T-helper 2 cell (primary cell): ENCODE data around the gene TPK1.
A peak's percentile ranks its signal among the peaks of the same experiment; 100 is the strongest.
"Not testable (repeated sequence)": the region's sequence is repeated elsewhere in the genome, so short reads cannot be mapped to it uniquely, and the experiment has no call there.

Source experiments
- DNase-seq, 5 experiments: peaks; one replicate each; pipeline versions ENCODE4 v3.0.0 to v3.0.0-alpha.2; 2012 to 2022

The TPK1 gene

GRCh38 chr7:144468990-144469732, 366.7 kb downstream of the TPK1 start:
- DNase-seq, result no peak

GRCh38 chr7:144459635-144460034, 376.2 kb downstream of the TPK1 start:
- DNase-seq, result no peak

DNA sequence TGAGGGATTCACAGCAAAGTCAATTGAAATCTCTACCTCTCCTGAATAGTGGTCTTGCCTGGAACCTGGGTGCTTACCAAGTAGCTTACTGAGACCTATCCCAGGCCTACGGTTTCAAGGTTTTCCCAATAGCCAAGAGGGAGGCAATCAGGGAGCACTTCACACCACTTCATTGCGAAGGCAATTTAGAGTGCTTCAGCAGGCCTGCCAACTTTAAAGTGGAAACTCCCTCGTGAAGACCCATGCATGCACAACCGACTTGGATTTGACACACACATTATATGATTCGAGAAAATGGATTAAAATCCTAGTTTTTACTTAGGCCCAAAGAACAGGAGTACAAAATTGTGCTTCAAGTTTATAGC, 380.8 kb downstream of the TPK1 start:
- DNase-seq, result no peak

DNA sequence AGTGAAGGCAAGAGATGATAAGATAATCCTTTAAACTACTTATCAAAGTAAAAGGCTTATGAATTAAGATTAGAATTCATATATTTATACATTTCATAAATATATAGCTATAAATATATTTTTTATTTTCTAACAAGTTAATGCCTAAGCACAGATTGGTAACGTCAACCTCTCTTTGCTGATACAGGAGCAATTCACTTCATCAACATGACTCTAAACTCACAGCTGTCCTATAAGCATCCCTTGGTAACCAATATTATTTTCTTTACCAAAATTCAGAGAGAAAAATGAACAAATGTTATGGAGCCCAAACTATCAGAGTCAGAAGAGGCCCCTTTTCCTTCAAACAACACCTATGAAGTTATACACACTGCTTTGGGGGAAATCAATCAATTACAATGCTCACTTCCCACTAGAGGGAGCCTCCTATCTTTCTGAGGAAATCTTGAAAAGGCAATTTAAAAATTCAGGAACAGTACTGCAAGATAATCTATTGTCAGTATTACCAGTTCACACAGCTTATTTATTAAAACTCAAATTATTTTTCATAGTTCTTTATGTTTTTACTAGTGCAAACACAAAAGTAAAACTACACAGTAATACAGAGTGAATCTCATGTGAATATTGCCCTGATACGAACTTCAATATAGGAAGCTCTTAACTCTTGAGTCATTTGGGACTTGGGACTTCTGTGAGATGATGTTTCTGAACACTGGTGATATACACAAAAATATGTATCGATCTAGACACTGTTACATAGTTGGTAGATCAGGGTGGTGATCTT, 381.4 kb downstream of the TPK1 start:
- no peak for DNase-seq

DNA sequence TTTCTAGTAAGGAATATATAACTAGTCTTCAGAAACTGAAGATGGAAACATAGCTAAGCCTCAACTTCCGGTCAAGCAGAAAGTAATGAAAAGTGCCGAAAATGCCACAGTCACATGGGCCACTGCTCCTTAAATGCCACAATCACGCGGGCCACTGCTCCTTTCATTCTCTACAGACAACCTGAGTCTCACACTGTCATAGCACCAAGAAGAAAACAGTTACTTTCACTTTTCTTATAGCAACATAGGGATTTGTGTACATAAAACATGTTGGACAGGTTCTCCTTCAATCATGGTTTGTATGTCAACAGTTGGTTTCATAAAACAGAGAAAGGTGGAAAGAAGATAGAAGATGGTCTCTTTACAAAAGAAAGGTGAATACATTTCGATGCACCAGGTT, 383.8 kb downstream of the TPK1 start:
- DNase-seq, result no peak

GRCh38 chr7:144445590-144445989, 390.3 kb downstream of the TPK1 start:
- DNase-seq, result no peak

DNA sequence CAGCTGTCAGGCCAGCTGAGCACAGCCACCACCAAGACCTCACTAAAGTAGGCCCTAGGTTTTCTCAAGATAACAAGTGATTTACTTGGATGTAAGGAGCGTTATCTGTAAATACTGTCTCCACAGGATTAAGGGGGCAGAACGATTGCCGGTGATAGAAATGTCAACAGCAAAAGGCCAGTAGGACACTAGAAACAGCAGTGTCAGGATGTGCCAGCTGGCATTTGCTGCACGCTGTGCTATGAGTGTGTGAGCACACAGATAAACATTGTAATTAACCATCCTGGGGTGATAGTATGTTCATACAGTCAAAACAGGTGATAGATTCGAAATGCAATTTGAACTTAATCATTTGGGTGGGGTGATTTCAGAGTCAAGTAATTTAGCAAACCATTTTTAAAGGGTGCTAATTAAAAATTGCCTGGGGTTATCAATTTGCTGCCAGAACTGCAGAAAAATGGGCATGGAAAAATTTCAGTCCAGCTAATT, 396.1 kb downstream of the TPK1 start:
- DNase-seq, result no peak

DNA sequence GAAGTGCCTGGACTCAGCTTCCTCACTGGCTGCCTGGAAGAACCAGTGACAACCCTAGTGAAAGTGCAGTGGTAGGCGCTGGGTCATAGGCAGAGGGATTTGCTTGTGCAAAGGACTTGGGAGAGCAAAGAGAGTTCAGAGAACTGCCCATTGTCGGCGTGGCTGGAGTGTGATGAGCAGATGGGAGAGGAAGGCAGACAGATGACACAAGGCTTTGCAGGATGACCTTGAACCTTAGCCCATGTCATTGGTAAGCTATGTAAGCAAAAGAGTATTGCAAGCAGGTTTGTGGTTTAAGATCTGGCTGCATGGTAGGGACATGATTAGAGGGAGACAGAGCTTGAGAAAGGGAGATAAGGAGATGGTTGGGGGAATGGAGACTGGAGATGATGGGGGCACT, 397.1 kb downstream of the TPK1 start:
- no peak for DNase-seq

- peak in 3 of 5 experiments; percentile 1 to 57 (median 4) for DNase-seq
Measured at GRCh38 chr7:144437370-144438191, 398.3 kb downstream of the TPK1 start.

- no peak for DNase-seq
Measured at GRCh38 chr7:144436500-144436899, 399.4 kb downstream of the TPK1 start.

DNA sequence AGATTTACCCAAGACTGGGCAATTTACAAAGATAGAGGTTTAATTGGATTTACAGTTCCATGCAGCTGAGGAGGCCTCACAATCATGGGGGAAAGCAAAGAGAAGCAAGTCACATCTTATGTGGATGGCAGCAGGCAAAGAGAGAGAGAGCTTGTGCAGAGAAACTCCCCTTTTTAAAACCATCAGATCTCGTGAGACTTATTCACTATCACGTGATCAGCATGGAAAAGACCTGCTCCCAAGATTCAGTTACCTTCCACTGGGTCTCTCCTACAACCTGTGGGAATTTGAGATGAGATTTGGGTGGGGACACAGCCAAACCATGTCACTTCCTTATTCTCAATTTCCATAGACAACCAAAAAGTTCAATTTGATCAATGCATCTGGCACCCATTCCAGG, 407.4 kb downstream of the TPK1 start:
- DNase-seq, result no peak

DNA sequence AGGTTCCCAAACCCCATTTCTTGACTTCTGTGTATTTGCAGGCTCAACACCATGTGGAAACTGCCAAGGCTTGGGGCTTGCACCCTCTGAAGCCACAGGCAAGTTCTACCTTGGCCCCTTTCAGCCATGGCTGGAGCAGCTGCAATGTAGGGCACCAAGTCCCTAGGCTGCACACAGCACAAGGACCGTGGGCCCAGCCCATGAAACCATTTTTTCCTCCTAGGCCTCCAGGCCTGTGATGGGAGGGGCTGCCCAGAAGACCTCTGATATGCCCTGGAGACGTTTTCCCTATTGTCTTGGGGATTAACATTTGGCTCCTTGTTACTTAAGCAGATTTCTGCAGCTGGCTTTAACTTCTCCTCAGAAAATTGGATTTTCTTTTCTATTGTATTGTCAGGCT, 408.3 kb downstream of the TPK1 start:
- not testable (repeated sequence) for DNase-seq

DNA sequence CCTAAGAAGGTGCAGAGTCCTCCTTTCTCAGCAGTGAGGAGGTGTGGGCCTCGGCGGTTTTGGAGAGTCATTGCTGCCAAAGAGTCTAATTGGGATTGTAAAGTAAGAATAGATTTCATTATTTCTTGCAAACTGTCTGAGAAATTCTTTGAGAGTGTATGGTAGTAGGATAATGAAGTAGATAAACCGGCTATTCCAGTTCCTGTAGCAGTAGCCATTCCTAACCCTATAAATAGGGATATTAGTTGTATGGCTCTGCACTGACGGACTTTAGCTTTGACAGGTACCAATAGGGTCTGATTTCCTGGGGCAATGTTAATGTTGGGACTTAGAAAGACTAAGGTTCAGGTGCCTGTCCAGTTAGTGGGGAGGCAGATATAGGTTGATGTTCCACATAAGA, 416.9 kb downstream of the TPK1 start:
- DNase-seq, result not testable (repeated sequence)

DNA sequence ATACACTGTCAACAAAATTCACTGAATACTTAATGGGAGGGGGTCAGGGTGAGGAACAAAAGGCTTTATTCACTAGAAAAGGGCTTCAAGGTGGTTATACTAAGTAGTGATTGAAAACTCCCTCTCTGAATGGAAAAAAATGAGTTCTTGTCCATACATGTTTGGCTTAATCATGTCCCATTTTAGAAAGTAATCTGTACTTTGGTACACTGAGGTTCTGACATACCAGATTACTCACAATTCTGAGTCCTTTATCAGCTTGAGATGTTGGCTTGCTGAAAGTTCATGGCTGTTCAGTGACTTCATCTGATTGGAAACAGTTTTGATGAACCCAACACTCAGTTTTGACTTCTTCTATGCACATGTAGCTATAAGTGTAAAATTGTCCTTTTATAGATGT, 419.5 kb downstream of the TPK1 start:
- no peak for DNase-seq

DNA sequence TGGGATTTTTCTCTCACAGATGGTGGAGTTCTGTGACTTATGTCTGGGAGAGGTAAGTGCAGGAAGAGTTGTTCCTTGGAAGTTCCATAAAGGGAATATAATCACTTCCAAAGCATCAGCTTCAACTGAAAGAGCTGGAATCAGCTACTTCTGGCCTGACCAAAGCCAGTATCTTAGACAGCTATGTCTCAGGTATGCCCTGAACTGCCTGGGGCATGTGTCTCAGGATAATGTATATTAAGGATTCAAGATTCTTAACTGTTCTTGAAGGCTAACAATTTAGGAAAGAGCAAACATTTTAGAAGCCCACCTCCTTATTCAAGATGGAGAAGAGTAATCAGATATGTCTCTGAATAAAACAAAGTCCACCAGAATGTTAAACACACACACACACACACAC, 420.0 kb downstream of the TPK1 start:
- no peak for DNase-seq

DNA sequence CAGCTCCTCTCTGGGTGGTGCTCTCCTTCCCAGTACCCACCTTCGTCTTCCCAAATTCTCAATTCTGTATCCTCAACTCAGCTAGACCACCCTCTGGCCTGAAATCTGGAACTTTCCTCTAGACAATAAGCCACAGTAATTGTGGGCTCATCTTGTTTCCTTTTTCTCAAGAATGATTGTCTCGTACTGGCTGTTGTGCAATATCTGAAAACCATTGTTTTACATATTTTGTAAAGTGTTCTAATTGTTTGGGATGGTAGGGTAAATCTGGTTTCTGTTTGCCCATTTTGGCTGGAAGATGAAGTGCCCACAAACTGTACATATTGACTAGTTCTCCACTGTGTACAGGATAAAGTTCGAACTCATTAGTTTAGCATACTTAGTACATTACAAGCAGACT, 421.0 kb downstream of the TPK1 start:
- no peak for DNase-seq

DNA sequence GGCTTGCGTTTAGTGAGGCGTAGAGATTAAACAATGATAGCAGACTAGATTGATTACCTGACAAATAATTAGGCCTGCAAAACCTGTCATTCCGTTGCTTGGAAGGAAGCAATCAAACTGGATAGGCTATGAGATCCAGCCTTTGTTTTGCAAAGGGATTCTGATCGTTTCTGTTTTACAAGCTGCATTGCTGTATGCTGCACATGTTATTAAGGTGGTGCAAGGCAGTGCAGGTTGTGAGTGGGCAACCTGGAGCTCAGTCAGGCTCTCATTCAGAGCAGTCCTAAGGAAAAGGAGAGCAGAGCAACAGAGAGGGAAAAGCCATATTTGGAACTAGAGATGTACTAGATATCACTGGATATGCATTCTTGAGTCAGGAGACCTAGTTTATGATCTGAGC, 425.4 kb downstream of the TPK1 start:
- no peak for DNase-seq

GRCh38 chr7:144408121-144408520, 427.7 kb downstream of the TPK1 start:
- no peak for DNase-seq

- no peak for DNase-seq
Measured at GRCh38 chr7:144407266-144407931, 428.5 kb downstream of the TPK1 start.

- DNase-seq, result no peak
Measured at GRCh38 chr7:144404946-144405345, 430.9 kb downstream of the TPK1 start.

DNA sequence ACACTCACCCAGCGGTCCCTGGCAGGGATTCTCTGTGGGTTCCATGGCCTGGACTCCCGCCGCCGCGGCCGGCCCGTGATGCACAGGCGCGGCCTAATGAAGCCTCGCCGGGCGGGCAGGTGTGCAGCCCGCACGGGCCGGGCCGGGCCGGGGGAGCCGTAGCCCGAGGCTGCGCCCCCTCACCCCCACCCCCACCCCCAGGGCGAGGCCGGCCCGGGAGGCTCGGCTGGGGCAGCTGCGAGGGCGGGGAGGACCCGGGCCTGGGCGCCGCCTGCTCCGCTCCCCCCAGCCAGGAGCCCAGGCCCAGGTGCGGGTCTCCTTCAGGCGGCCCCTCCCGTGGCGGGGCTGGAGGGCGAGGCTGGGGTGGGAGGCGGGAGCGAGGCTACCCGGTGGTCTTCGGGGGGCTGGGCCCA, 432.2 kb downstream of the TPK1 start, which contains the start of gene NOBOX:
NOBOX (minus strand) TSS at position 45 of the 413 bp plus-strand sequence.
- DNase-seq, result no peak

DNA sequence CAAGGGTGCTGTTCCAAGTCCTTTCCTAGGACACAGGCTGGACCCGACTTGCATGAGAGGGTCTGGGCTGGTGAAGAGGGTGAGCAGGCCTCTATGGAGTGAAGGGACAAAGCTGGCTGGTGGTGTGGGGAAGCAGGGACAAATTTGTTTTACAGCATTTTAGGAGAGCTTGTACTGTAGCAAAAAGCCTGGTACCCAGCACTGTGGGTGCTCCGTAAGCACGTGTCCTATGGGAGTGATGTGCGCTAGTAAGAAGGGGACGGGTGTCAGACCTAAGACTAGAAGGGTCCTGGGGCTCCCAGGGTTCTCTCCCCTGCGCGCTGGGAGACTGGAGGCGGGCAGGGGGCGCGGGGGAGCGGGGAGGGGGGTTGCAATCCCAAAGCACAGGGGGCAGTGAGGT, 432.8 kb downstream of the TPK1 start:
- DNase-seq, result no peak
